Fibroblast of pulmonary artery (primary cell): ENCODE results near the gene ITGA11.

ENCODE experiments used
- DNase-seq: peaks from one replicate; pipeline ENCODE4 v3.0.0-alpha.2; 2010; ENCODE audit warnings: low read depth
- H3K4me3 ChIP-seq: replicated peaks from 2 replicates; pipeline ENCODE4 v1.5.1; 2011; ENCODE audit warnings: low read depth, mild to moderate bottlenecking, control low read depth, low read length, moderate library complexity
- TF ChIP-seq, protein P1 (sequence below): IDR thresholded peaks from 2 replicates; pipeline ENCODE4 v1.5.1; 2011; ENCODE audit warnings: mild to moderate bottlenecking, control low read depth, low read length, inconsistent platforms; ENCODE audit errors: missing control alignments

ITGA11 gene

DNA sequence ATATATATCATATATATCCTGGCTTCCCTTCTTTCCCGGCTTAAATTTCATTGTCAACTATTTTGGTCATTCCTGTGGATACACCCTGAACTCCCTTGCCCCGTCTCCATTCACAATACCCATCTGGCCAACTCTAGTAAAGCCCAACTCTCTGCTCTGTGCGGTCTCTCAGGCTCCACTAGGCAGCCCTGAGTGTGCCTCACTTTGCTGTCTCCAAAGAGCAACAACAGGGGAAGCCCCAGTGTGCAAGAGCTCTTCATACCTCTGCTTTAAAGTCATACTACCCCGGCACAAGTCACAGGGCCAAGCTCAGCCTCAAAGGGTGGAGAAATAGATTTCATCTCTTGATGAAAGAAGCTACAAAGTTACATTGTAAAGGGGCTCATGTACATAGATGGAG, 173.3 kb downstream of the ITGA11 start:
- TF ChIP-seq, protein P1, sequence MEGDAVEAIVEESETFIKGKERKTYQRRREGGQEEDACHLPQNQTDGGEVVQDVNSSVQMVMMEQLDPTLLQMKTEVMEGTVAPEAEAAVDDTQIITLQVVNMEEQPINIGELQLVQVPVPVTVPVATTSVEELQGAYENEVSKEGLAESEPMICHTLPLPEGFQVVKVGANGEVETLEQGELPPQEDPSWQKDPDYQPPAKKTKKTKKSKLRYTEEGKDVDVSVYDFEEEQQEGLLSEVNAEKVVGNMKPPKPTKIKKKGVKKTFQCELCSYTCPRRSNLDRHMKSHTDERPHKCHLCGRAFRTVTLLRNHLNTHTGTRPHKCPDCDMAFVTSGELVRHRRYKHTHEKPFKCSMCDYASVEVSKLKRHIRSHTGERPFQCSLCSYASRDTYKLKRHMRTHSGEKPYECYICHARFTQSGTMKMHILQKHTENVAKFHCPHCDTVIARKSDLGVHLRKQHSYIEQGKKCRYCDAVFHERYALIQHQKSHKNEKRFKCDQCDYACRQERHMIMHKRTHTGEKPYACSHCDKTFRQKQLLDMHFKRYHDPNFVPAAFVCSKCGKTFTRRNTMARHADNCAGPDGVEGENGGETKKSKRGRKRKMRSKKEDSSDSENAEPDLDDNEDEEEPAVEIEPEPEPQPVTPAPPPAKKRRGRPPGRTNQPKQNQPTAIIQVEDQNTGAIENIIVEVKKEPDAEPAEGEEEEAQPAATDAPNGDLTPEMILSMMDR = no peak
- H3K4me3 ChIP-seq = no peak overlapping the region
- DNase-seq = peak; percentile 34

DNA sequence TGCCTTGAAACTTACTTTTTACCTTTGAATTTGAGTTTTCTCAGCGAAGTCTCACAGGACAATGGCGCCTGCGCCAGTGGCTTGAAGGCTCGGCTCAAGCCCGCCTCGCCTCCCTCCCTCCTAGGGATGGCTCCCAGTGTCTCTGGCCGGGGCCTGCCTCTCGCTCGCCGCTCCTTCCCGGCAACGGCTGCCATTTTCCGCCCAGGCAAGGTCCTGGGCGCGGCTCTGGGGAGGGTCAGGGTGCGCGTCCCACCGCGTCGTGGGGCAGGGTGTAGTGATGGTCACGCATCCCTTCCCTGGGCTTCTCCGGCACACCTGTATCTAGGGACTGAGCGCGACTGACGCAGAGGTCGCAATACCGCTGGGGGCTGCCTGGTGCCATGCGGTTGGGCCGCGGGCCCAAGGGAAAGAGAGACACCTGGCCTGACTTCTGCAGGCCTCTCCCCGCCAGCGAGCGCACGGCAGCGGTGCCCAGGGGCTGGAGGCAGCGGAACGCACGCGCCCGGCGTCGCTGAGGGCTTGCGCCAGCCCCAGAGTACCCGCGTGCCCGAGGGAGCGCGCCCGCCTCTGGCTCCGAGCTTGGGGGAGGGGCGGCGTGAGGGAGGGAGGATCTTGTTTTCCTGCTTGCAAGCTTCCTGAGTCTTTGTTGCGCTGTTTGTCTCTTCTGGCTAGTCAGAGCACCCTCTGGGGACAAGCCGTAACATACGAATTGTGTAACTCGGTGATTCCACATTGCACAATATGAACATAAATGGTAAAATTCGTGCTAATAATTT, 175.1 kb downstream of the ITGA11 start:
- TF ChIP-seq, protein P1 = no peak
- peak; percentile 97 for DNase-seq
- H3K4me3 ChIP-seq = peak overlapping the region; percentile 53

DNA sequence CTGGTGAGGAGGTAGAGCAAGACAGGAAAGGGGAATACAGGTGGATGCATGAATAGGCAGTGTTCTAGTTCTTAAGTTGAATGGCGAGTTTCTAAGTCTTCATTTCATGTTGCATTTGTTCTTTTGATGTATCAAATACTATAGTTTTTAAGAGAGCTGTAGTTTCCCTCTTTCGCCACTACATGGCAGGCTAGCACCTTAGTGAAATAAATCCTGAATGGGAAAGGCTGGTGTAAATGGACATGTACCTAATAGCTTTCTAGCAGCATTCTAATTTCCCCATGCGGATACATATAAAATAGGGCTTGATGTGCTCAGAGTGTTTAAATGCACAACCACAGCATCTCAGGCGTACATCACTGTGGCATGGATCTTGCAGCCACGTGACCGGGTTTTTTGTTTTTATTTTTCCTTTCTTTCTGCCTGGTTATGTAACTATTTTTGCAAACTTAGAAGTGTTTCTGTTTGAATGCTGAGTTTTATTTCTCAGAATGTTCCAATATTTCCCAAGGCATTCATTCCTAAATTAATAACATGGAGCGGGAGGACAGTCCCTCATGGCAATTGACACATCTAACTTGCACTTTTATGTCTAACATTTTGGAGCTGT, 178.9 kb downstream of the ITGA11 start:
- peak; percentile 91 for DNase-seq

DNA sequence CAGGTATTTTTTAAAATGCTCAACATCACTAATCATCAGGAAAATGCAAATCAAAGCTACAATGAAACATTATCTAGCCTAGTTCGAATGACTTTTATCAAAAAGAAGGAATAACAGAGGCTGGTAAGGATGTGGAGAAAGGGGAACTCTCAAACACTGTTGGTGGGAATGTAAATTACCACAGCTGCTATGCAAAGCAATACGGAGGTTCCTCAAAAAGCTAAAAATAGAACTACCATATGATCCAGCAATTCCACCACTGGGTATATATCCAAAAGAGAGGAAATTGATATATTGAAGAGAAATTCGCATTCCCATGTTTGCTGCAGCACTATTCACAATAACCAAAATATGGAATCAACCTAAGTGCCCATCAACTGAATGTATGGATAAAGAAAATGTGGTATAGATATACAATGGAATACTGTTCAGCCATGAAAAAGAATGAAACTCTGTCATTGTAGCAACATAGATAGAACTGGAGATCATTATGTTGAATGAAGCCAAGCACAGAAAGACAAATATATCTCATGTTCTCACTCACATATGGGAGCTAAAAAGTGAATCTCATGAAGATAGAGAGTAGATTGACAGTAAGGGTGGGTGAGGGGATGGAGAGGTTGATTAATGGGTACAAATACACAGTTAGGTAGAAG, 182.8 kb downstream of the ITGA11 start:
- TF ChIP-seq, protein P1 = no peak
- H3K4me3 ChIP-seq = no peak overlapping the region
- DNase-seq = no peak

More for the DNA sequence above, 178.9 kb downstream of the ITGA11 start:
- no peak overlapping the region for H3K4me3 ChIP-seq
- TF ChIP-seq, protein P1 = peak; percentile 93
